ENCODE measurements around the gene KIAA0586.

GRCh38 chr14:58469309-58469708, 41.8 kb downstream of the KIAA0586 start:
- no peak for TF ChIP-seq CTCF (IDR thresholded peaks at IDR 0.05)
- TF ChIP-seq POLR2AphosphoS5 (IDR thresholded peaks at IDR 0.05) = no peak

Data from breast epithelium (tissue), 3 donors.